GM12874 (cell line): ENCODE results near the gene SHC3.

Experiments used
- CTCF ChIP-seq: IDR thresholded peaks from 2 replicates; pipeline ENCODE4 v1.5.1; 2011; ENCODE audit warnings: low read depth, mild to moderate bottlenecking, control low read depth, low read length, moderate library complexity; ENCODE audit not compliant: insufficient read depth

Gene SHC3

GRCh38 chr9:89174291-89174690, 4.3 kb downstream of the SHC3 start:
- TF ChIP-seq CTCF = no peak

GRCh38 chr9:89173072-89173471, 5.5 kb downstream of the SHC3 start:
- TF ChIP-seq CTCF = no peak

GRCh38 chr9:89172398-89172797, 6.2 kb downstream of the SHC3 start:
- no peak for TF ChIP-seq CTCF

GRCh38 chr9:89171693-89172092, 6.9 kb downstream of the SHC3 start:
- no peak for TF ChIP-seq CTCF

GRCh38 chr9:89171231-89171630, 7.4 kb downstream of the SHC3 start:
- no peak for TF ChIP-seq CTCF

- no peak for TF ChIP-seq CTCF
These were observed 9.5 kb downstream of the SHC3 start for GRCh38 chr9:89168901-89169813.

- no peak for TF ChIP-seq CTCF
These were observed 10.8 kb downstream of the SHC3 start for GRCh38 chr9:89167788-89168187.
